ENCODE results near the gene NFASC. TPM values are rescaled to one million over a fixed set of nuclear protein-coding genes. Genes with fewer than 3 reads are reported as not detected.

NFASC gene
- polyA plus RNA-seq, 4 donors, result 0.22 to 5.8 (median 3.0) TPM

DNA sequence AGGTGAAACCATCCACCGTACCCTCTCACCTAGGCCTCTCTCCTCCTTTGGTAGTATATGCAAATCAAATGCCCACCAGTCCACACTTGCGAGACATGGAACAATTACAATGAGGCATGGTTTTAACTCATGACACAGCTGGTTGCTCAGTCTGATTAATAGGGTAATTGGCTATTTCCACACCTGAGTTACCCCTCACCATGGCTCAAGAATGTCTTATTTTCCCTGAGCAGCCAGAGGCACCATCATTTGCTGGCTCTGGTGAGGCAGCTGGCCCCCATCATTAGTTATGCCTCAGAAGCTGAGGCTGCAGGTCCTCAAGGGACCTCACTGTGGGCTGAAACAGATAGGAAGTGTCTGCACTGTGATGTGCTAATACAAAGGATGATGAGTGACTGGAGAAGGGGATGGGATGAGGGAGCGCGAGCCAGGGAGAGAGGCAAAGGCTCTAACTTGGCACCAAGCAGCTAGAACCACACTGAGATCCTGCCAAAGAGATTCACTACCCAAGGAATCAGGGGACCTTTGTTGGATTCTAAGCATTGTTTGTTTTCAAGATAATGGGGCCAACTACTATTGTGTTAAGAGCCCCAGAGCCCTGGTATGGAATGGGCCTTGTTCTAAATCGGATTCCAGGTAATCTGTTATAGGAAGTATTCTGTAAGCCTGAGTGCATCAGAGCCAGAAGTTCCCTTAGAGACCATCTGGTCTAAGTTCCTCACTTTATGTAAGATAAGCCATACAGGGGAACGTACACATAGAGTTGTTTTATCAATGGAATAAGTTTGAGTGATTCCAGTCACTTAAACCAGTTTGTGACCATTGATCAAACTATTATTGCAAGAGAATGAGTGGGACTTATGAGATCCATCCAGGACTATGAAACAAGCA, 92.3 kb downstream of the NFASC start:
- no peak overlapping the region for H3K4me3 ChIP-seq (ENCODE audit: low read depth in 1 of 3, low read length in 3 of 3)
- H3K27ac ChIP-seq (ENCODE audit: low read depth in 1 of 3, low read length in 2 of 3), result no peak overlapping the region
- H3K27me3 ChIP-seq (ENCODE audit: control insufficient read depth in 3 of 3, insufficient read depth in 3 of 3, low read length in 3 of 3), result peaks cover 0 to 25% (median 2%) of the 10 kb centered on the region in 3 donors
- H3K9me3 ChIP-seq (ENCODE audit: control insufficient read depth in 2 of 2, insufficient read depth in 1 of 2, low read depth in 1 of 2, low read length in 1 of 2), result no peaks in the 10 kb centered on the region
- no peak for FAIRE-seq
- H3K4me1 ChIP-seq (ENCODE audit: control insufficient read depth in 3 of 3, insufficient read depth in 2 of 3, low read depth in 1 of 3, low read length in 2 of 3), result no peaks in the 10 kb centered on the region
- no peaks in the 10 kb centered on the region for H3K36me3 ChIP-seq (ENCODE audit: control insufficient read depth in 3 of 3, insufficient read depth in 2 of 3, low read depth in 1 of 3, low read length in 3 of 3)
- WGBS, 3 donors, result 78 to 85% (median 81%) methylated on average over 6 of the region's 6 CpGs
- DNase-seq, result no peak

DNA sequence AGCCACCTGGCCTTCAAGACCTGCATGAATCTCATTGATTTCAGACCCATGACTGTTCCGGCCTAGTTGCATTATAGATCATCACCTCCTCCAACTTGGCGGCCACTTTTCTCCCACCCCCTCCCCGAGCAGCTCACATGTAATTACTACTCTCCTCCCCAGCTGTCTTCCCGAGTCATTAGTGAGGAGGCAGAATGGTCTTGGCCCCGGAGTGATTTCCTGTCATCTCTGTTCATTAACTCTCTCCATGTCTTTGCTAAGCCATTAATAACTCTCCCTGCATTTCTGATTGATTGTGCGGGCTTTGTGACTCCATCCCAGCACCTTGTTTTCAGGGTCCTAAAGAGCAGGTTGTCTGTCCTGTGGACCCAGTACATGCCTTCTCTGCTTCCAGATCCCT, 96.8 kb downstream of the NFASC start:
- WGBS, 3 donors, result 52 to 62% (median 56%) methylated on average over 6 of the region's 6 CpGs
- Histone ChIP-seq H3K4me1 (ENCODE audit: control insufficient read depth in 3 of 3, insufficient read depth in 2 of 3, low read depth in 1 of 3, low read length in 2 of 3) (no peaks in the 10 kb centered on the region), H3K9me3 (ENCODE audit: control insufficient read depth in 2 of 2, insufficient read depth in 1 of 2, low read depth in 1 of 2, low read length in 1 of 2) (no peaks in the 10 kb centered on the region), H3K36me3 (ENCODE audit: control insufficient read depth in 3 of 3, insufficient read depth in 2 of 3, low read depth in 1 of 3, low read length in 3 of 3) (no peaks in the 10 kb centered on the region), H3K4me3 (ENCODE audit: low read depth in 1 of 3, low read length in 3 of 3) (no peak overlapping the region), H3K27me3 (ENCODE audit: control insufficient read depth in 3 of 3, insufficient read depth in 3 of 3, low read length in 3 of 3) (peaks cover 0 to 7% (median 0%) of the 10 kb centered on the region in 3 donors), H3K27ac (ENCODE audit: low read depth in 1 of 3, low read length in 2 of 3) (no peak overlapping the region)
- DNase-seq, result no peak
- no peak for FAIRE-seq

DNA sequence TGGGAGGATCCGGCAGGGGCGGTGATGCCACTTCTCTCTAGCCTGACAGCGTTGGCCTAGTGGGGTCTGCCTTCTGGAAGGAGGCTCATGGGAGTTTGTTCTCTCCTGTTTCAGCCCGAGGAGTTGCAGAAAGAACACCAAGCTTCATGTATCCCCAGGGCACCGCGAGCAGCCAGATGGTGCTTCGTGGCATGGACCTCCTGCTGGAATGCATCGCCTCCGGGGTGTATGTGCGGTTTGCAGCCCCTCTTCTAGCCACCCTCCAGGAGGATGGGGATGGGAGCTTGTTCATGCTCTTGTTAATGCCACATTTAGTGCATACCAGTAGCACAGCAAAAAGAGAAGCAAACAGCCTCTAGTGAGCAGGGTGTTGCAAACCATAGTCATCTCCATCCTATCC, 97.5 kb downstream of the NFASC start:
- peaks cover 0 to 7% (median 0%) of the 10 kb centered on the region in 3 donors for H3K27me3 ChIP-seq (ENCODE audit: control insufficient read depth in 3 of 3, insufficient read depth in 3 of 3, low read length in 3 of 3)
- no peaks in the 10 kb centered on the region for H3K9me3 ChIP-seq (ENCODE audit: control insufficient read depth in 2 of 2, insufficient read depth in 1 of 2, low read depth in 1 of 2, low read length in 1 of 2)
- no peak for DNase-seq
- H3K36me3 ChIP-seq (ENCODE audit: control insufficient read depth in 3 of 3, insufficient read depth in 2 of 3, low read depth in 1 of 3, low read length in 3 of 3), result no peaks in the 10 kb centered on the region
- H3K27ac ChIP-seq (ENCODE audit: low read depth in 1 of 3, low read length in 2 of 3), result no peak overlapping the region
- H3K4me1 ChIP-seq (ENCODE audit: control insufficient read depth in 3 of 3, insufficient read depth in 2 of 3, low read depth in 1 of 3, low read length in 2 of 3), result no peaks in the 10 kb centered on the region
- no peak overlapping the region for H3K4me3 ChIP-seq (ENCODE audit: low read depth in 1 of 3, low read length in 3 of 3)
- 87 to 93% (median 88%) methylated on average over 10 of the region's 10 CpGs for WGBS, 3 donors
- FAIRE-seq, result no peak

DNA sequence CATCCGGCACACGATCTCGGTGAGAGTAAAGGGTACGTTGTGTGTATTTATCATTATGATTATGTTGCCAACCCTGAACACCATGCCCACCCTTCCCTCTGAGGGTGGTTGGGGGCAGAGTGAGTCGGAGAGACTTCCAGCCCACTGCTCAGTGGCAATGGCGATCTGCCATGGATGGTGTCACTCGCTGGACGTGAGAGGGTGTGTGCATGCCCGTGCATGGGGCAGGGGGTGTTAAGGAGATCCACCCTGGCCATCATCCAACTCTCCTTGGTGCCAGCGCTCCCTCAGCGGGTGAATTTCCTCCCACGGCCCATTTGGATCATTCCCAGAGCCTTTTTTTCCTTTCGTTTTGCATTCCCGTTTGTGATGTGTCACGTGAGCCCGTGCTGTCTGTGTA, 98.3 kb downstream of the NFASC start:
- no peaks in the 10 kb centered on the region for H3K36me3 ChIP-seq (ENCODE audit: control insufficient read depth in 3 of 3, insufficient read depth in 2 of 3, low read depth in 1 of 3, low read length in 3 of 3)
- 70 to 82% (median 82%) methylated on average over 16 of the region's 16 CpGs for WGBS, 3 donors

GRCh38 chr1:204970937-204971336, 100.3 kb downstream of the NFASC start:
- H3K4me1 ChIP-seq (ENCODE audit: control insufficient read depth in 3 of 3, insufficient read depth in 2 of 3, low read depth in 1 of 3, low read length in 2 of 3), result no peaks in the 10 kb centered on the region
- H3K27me3 ChIP-seq (ENCODE audit: control insufficient read depth in 3 of 3, insufficient read depth in 3 of 3, low read length in 3 of 3), result no peaks in the 10 kb centered on the region
- H3K9me3 ChIP-seq (ENCODE audit: control insufficient read depth in 2 of 2, insufficient read depth in 1 of 2, low read depth in 1 of 2, low read length in 1 of 2), result no peaks in the 10 kb centered on the region
- 90 to 94% (median 92%) methylated on average over 2 of the region's 2 CpGs for WGBS, 3 donors
- no peak overlapping the region for H3K4me3 ChIP-seq (ENCODE audit: low read depth in 1 of 3, low read length in 3 of 3)
- H3K27ac ChIP-seq (ENCODE audit: low read depth in 1 of 3, low read length in 2 of 3), result no peak overlapping the region
- no peak for FAIRE-seq
- no peak for DNase-seq
- H3K36me3 ChIP-seq (ENCODE audit: control insufficient read depth in 3 of 3, insufficient read depth in 2 of 3, low read depth in 1 of 3, low read length in 3 of 3), result no peaks in the 10 kb centered on the region

More for the DNA sequence above, 98.3 kb downstream of the NFASC start:
- no peaks in the 10 kb centered on the region for H3K4me1 ChIP-seq (ENCODE audit: control insufficient read depth in 3 of 3, insufficient read depth in 2 of 3, low read depth in 1 of 3, low read length in 2 of 3)
- peaks cover 0 to 3% (median 0%) of the 10 kb centered on the region in 3 donors for H3K27me3 ChIP-seq (ENCODE audit: control insufficient read depth in 3 of 3, insufficient read depth in 3 of 3, low read length in 3 of 3)
- no peaks in the 10 kb centered on the region for H3K9me3 ChIP-seq (ENCODE audit: control insufficient read depth in 2 of 2, insufficient read depth in 1 of 2, low read depth in 1 of 2, low read length in 1 of 2)
- H3K27ac ChIP-seq (ENCODE audit: low read depth in 1 of 3, low read length in 2 of 3), result no peak overlapping the region
- no peak for DNase-seq
- H3K4me3 ChIP-seq (ENCODE audit: low read depth in 1 of 3, low read length in 3 of 3), result no peak overlapping the region
- FAIRE-seq, result no peak

- Histone ChIP-seq H3K4me3 (ENCODE audit: low read depth in 1 of 3, low read length in 3 of 3) (no peak overlapping the region), H3K27ac (ENCODE audit: low read depth in 1 of 3, low read length in 2 of 3) (no peak overlapping the region), H3K4me1 (ENCODE audit: control insufficient read depth in 3 of 3, insufficient read depth in 2 of 3, low read depth in 1 of 3, low read length in 2 of 3) (no peaks in the 10 kb centered on the region), H3K27me3 (ENCODE audit: control insufficient read depth in 3 of 3, insufficient read depth in 3 of 3, low read length in 3 of 3) (no peaks in the 10 kb centered on the region), H3K36me3 (ENCODE audit: control insufficient read depth in 3 of 3, insufficient read depth in 2 of 3, low read depth in 1 of 3, low read length in 3 of 3) (no peaks in the 10 kb centered on the region), H3K9me3 (ENCODE audit: control insufficient read depth in 2 of 2, insufficient read depth in 1 of 2, low read depth in 1 of 2, low read length in 1 of 2) (no peaks in the 10 kb centered on the region)
- no peak for FAIRE-seq
- no peak for DNase-seq
- 33 to 49% (median 38%) methylated on average over 12 of the region's 12 CpGs for WGBS, 3 donors
Observed at GRCh38 chr1:204971517-204972336, 101.1 kb downstream of the NFASC start.

DNA sequence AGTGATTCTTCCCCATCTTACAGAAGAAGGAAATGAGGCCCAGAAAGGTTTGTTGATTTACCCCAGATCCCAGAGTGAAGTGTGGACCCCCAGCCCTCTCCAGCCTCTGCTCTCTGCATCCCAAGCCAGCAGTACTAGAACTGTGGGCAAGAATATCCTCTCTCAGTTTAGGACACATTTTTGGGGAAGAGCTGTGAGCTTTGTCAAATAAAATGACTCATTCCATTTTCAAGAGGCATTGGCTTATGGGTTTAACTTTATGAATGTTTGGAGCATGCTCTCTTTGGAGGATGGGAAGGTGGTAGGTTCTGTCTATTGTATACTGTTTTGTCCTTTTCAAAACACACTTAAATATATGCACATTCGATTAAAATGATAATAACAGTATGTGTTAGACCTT, 101.8 kb downstream of the NFASC start:
- no peaks in the 10 kb centered on the region for H3K4me1 ChIP-seq (ENCODE audit: control insufficient read depth in 3 of 3, insufficient read depth in 2 of 3, low read depth in 1 of 3, low read length in 2 of 3)

GRCh38 chr1:204973449-204973848, 102.8 kb downstream of the NFASC start:
- H3K4me3 ChIP-seq (ENCODE audit: low read depth in 1 of 3, low read length in 3 of 3), result no peak overlapping the region
- H3K27ac ChIP-seq (ENCODE audit: low read depth in 1 of 3, low read length in 2 of 3), result no peak overlapping the region
- WGBS, 3 donors, result 53 to 63% (median 53%) methylated on average over 6 of the region's 6 CpGs
- FAIRE-seq (no peak), DNase-seq (no peak)
- no peaks in the 10 kb centered on the region for H3K27me3 ChIP-seq (ENCODE audit: control insufficient read depth in 3 of 3, insufficient read depth in 3 of 3, low read length in 3 of 3)
- no peaks in the 10 kb centered on the region for H3K9me3 ChIP-seq (ENCODE audit: control insufficient read depth in 2 of 2, insufficient read depth in 1 of 2, low read depth in 1 of 2, low read length in 1 of 2)
- no peaks in the 10 kb centered on the region for H3K36me3 ChIP-seq (ENCODE audit: control insufficient read depth in 3 of 3, insufficient read depth in 2 of 3, low read depth in 1 of 3, low read length in 3 of 3)
- H3K4me1 ChIP-seq (ENCODE audit: control insufficient read depth in 3 of 3, insufficient read depth in 2 of 3, low read depth in 1 of 3, low read length in 2 of 3), result no peaks in the 10 kb centered on the region

More for the DNA sequence above, 101.8 kb downstream of the NFASC start:
- H3K27ac ChIP-seq (ENCODE audit: low read depth in 1 of 3, low read length in 2 of 3), result no peak overlapping the region
- no peak overlapping the region for H3K4me3 ChIP-seq (ENCODE audit: low read depth in 1 of 3, low read length in 3 of 3)
- FAIRE-seq (no peak), DNase-seq (no peak)
- no peaks in the 10 kb centered on the region for H3K9me3 ChIP-seq (ENCODE audit: control insufficient read depth in 2 of 2, insufficient read depth in 1 of 2, low read depth in 1 of 2, low read length in 1 of 2)
- H3K27me3 ChIP-seq (ENCODE audit: control insufficient read depth in 3 of 3, insufficient read depth in 3 of 3, low read length in 3 of 3), result no peaks in the 10 kb centered on the region
- H3K36me3 ChIP-seq (ENCODE audit: control insufficient read depth in 3 of 3, insufficient read depth in 2 of 3, low read depth in 1 of 3, low read length in 3 of 3), result no peaks in the 10 kb centered on the region
- 61 to 97% (median 84%) methylated on average over 1 of the region's 1 CpG for WGBS, 3 donors
